Breast epithelium (tissue), 4 donors: Measurements from ENCODE around the gene KHSRP. TPM values are rescaled to one million over a fixed set of nuclear protein-coding genes. Genes with fewer than 3 reads are reported as not detected.

ENCODE experiments used
- DNase-seq, 2 donors: peaks; one replicate each; pipeline ENCODE4 v3.0.0-alpha.2; 2019; ENCODE audit warnings: low spot score in 2 of 2
- H3K27ac ChIP-seq, 2 donors: fragments of 200-600 bp; sonication (generic) in 1 of 2; one replicate each; pipeline ENCODE4 v1.5.1; 2016 to 2019; ENCODE audit warnings: mild to moderate bottlenecking in 1 of 2
- H3K27me3 ChIP-seq, 2 donors: fragments of 200-600 bp; sonication (generic) in 1 of 2; one replicate each; pipeline versions ENCODE4 v1.5.1 to v1.6.0; 2017 to 2019; ENCODE audit warnings: control low read depth in 1 of 2, mild to moderate bottlenecking in 1 of 2
- H3K36me3 ChIP-seq: fragments of 200-600 bp; one replicate; pipeline ENCODE4 v1.5.1; 2019
- H3K4me1 ChIP-seq, 2 donors: fragments of 200-600 bp; sonication (generic); one replicate each; pipeline ENCODE4 v1.5.1; 2016 to 2019; ENCODE audit warnings: control low read depth in 1 of 2
- H3K4me3 ChIP-seq, 3 donors: fragments of 200-600 bp; sonication (generic); 1 replicate in 2 of 3; 2 replicates in 1 of 3; pipeline ENCODE4 v1.5.1; 2016 to 2019; ENCODE audit warnings: mild to moderate bottlenecking in 3 of 3, moderate library complexity in 2 of 3
- H3K9me3 ChIP-seq, 2 donors: fragments of 200-600 bp; sonication (generic) in 1 of 2; one replicate each; pipeline ENCODE4 v1.5.1; 2016 to 2019; ENCODE audit warnings: control low read depth in 1 of 2
- CTCF ChIP-seq, 3 donors: fragments of 450-650 bp; IDR thresholded peaks; one replicate each; pipeline ENCODE4 v1.5.1; 2016 to 2017; ENCODE audit warnings: antibody characterized with exemption in 3 of 3, mild to moderate bottlenecking in 3 of 3, moderate library complexity in 3 of 3
- POLR2A ChIP-seq: fragments of 450-650 bp; IDR thresholded peaks from one replicate; pipeline ENCODE4 v1.6.1; 2016; ENCODE audit warnings: antibody characterized with exemption, mild to moderate bottlenecking, moderate library complexity
- POLR2AphosphoS5 ChIP-seq, 3 donors: sonication (generic); formaldehyde crosslinking; IDR thresholded peaks; one replicate each; pipeline ENCODE4 v1.6.1; 2017; ENCODE audit warnings: antibody characterized with exemption in 3 of 3
- intact Hi-C: fragments of 100-400 bp; cut with DNase I; formaldehyde crosslinking; loops from one replicate; pipeline ENCODE4 v1.15.1; 2023; ENCODE audit warnings: low total_unique reads
- total RNA-seq, 3 donors: library from RNA; depleted of rRNA; stranded (reverse); fragments of >200 nt; gene quantifications; one replicate each; pipeline ENCODE4 v1.1.0, GENCODE V29; 2016

KHSRP gene
- 10 to 100 TPM; 71.4 to 76.1 (median 73.0) TPM for total RNA-seq

GRCh38 chr19:6424195-6424938 lies at the start of gene KHSRP:
Gene KHSRP (minus strand): TSS chr19:6424811. CDS start chr19:6424701, 110 bp downstream.
- no peaks in the 10 kb centered on the region for H3K36me3 ChIP-seq
- intact Hi-C loops: loop anchor here (1.0 kb wide), 1 partner anchor 32 kb away; no protein-coding TSS in a partner anchor
- peaks cover 3 to 11% of the 10 kb centered on the region in 2 donors for H3K4me1 ChIP-seq
- TF ChIP-seq POLR2AphosphoS5 (IDR thresholded peaks at IDR 0.05): peak in 2 of 3 donors; percentile 50 to 84
- TF ChIP-seq CTCF (IDR thresholded peaks at IDR 0.05): no peak
- TF ChIP-seq POLR2A: peak; percentile 40
- peak within 1 kb of the TSS; percentile 82 to 93 for H3K27ac ChIP-seq
- DNase-seq: no peak
- H3K27me3 ChIP-seq: no peaks in the 10 kb centered on the region
- peak within 1 kb of the TSS; percentile 76 to 96 (median 84) for H3K4me3 ChIP-seq
- no peaks in the 10 kb centered on the region for H3K9me3 ChIP-seq

GRCh38 chr19:6473647-6474046 lies 49.0 kb upstream of the KHSRP start:
- no peak for DNase-seq
- H3K36me3 ChIP-seq: no peaks in the 10 kb centered on the region
- intact Hi-C loops: no loop called here
- no peak for TF ChIP-seq CTCF (IDR thresholded peaks at IDR 0.05)
- TF ChIP-seq POLR2AphosphoS5 (IDR thresholded peaks at IDR 0.05): no peak
- no peak for TF ChIP-seq POLR2A
- peaks cover 0 to 5% of the 10 kb centered on the region in 2 donors for H3K4me1 ChIP-seq
- no peaks in the 10 kb centered on the region for H3K9me3 ChIP-seq
- no peak overlapping the region for H3K27ac ChIP-seq
- peaks cover 0 to 23% of the 10 kb centered on the region in 2 donors for H3K27me3 ChIP-seq
- H3K4me3 ChIP-seq: no peak overlapping the region

GRCh38 chr19:6472713-6473112 lies 48.1 kb upstream of the KHSRP start:
- peaks cover 0 to 5% of the 10 kb centered on the region in 2 donors for H3K4me1 ChIP-seq
- no peak for TF ChIP-seq CTCF (IDR thresholded peaks at IDR 0.05)
- TF ChIP-seq POLR2AphosphoS5 (IDR thresholded peaks at IDR 0.05): no peak
- TF ChIP-seq POLR2A: no peak
- H3K36me3 ChIP-seq: no peaks in the 10 kb centered on the region
- intact Hi-C loops: no loop called here
- no peak overlapping the region for H3K4me3 ChIP-seq
- no peak overlapping the region for H3K27ac ChIP-seq
- no peak for DNase-seq
- H3K27me3 ChIP-seq: peaks cover 0 to 23% of the 10 kb centered on the region in 2 donors
- H3K9me3 ChIP-seq: no peaks in the 10 kb centered on the region

GRCh38 chr19:6471076-6471475 lies 46.5 kb upstream of the KHSRP start:
- Histone ChIP-seq H3K36me3 (no peaks in the 10 kb centered on the region), H3K4me3 (no peak overlapping the region), H3K27ac (no peak overlapping the region), H3K9me3 (no peaks in the 10 kb centered on the region), H3K4me1 (peaks cover 0 to 5% of the 10 kb centered on the region in 2 donors), H3K27me3 (peaks cover 0 to 14% of the 10 kb centered on the region in 2 donors)
- intact Hi-C loops: no loop called here
- no peak for TF ChIP-seq POLR2AphosphoS5 (IDR thresholded peaks at IDR 0.05)
- no peak for DNase-seq

- H3K9me3 ChIP-seq: no peaks in the 10 kb centered on the region
- no peaks in the 10 kb centered on the region for H3K36me3 ChIP-seq
- no peak overlapping the region for H3K4me3 ChIP-seq
- H3K4me1 ChIP-seq: no peaks in the 10 kb centered on the region
- TF ChIP-seq CTCF (IDR thresholded peaks at IDR 0.05) (no peak), POLR2AphosphoS5 (IDR thresholded peaks at IDR 0.05) (no peak), POLR2A (no peak)
- intact Hi-C loops: no loop called here
- DNase-seq: no peak
- no peak overlapping the region for H3K27ac ChIP-seq
- H3K27me3 ChIP-seq: peaks cover 0 to 5% of the 10 kb centered on the region in 2 donors
These were observed 45.6 kb upstream of the KHSRP start for GRCh38 chr19:6470173-6470572.
